ENCODE measurements around the gene ACACB.

Gene ACACB

DNA sequence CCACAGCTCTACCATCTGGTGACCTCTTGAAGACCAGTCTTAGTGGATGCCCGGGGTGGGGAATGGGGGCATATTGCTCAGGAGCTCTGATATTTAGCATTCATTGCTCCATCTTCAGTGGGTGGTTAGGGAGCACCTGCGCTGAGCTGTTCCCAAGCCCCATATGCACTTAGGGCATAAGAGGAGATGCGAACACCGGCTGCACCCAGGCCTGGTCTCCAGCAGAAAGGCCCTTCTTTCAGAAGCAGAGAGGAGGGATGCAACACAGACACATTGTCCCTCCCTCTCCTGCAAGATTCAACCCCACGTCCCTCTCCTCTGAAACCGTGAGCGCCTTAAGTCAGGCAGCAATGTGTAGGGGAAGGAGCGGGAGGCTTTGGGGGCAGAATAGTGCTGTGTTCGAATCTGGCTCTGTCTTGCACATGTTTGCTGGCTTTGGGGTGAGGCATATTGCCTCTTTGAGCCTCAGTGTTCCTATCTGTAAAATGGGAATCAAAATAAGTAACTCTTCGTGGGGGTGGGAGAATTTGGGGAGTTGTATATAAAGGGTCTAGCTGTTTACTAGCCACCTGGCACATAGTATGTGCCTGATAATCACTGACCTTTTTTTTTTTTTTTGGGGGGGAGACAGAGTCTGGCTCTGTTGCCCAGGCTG lies 105.0 kb downstream of the ACACB start:
- DNase-seq, result no peak

DNA sequence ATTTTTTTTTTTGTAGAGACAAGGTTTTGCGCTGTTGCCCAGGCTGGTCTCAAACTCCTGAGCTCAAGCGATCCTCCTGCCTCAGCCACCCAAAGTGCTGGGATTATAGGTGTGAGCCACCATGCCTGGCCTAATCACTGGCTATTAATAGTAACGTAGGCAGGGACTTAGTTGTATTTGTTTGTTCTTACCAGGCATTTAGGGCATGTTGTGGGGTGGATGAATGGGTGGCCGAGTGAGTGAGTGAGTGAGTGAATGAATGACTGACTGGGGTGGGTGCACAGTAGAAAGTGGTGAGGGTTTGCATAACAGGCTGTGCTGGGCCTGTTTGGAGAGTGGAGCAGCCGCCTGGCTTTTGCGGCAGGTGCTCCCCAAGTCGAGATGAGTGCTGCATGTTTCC lies 105.7 kb downstream of the ACACB start:
- no peak for DNase-seq

DNA sequence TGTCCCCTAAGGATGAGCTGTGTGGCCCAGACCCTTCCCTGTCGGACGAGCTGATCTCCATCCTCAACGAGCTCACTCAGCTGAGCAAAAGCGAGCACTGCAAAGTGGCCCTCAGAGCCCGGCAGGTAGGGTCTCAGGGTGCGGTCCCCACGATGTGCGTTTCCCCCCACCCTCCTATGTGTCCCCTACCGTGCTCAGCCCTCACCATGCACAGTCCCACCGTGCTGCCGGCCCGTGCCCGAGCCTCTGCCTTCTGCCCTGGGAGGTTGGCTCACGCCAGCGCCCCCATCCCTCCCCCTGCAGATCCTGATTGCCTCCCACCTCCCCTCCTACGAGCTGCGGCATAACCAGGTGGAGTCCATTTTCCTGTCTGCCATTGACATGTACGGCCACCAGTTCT lies 106.1 kb downstream of the ACACB start:
- DNase-seq, result no peak

DNA sequence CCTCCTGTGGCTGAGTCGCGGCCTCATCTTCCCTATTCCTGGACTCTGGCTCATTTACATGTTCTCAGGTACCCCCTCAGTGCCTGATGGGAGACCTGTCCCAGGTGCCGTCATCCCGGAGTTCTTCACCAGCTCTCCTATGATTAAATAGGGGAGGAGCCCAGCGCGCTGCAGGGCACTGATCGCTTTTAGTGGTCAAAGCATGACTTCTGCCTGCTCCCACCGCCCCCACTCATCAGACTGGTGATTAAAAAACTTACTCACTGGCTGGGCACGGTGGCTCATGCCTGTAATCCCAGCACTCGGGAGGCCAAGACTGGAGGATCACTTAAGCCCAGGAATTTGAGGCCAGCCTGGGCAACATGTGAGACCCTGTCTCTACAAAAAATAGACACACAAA lies 106.8 kb downstream of the ACACB start:
- DNase-seq, result no peak

DNA sequence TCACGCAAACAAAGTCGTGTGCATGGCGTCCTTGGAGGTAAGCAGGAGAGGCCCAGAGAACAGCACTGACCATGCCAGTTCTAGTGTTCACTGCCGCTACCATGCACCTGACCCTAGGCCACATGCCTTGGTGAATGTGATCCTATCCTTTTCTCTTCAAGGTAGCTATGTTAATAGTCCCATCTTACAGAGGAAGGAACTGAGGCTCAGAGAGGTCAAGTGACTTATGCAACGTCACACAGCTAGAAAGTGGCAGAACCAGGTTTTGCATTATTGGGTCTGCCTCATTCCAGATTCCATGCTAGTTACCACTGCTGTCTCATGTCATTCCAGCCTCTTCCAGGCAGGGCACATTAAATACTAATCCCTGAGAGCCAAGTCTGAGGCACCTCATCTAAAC lies 107.5 kb downstream of the ACACB start:
- no peak for DNase-seq

DNA sequence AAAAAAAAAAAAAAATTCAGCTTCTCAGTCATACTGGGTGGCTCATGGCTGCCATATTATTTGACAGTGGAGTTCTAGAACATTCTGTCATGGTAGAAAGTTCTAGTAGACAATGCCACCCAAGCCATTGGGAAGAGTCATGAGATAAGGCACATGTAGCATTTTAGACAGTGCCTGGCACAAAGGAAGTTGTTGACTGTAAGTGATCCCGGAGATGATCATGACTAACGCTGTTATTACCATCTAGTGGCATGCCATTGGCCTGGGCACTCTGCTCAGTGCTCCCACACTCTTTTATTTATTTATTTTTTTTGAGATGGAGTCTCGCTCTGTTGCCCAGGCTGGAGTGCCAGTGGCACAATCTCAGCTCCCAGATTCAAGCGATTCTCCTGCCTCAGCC lies 112.3 kb downstream of the ACACB start:
- no peak for DNase-seq

DNA sequence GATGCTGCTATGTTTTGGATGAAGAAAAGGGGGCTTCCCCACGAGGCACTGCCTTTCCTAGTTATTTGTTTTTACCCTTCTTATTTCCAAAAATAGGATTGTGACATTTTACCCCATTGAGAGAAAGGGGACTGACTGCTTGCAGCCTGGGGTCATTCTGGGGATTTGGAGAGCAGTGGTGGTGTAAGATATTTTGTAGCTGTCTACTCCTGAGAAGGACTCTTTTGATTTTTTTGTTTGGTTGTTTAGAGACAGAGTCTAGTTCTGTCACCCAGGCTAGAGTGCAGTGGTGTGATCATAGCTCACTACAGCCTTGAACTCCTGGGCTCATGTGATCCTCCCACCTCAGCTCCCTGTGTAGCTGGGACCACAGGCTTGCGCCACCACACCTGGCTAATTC lies 113.8 kb downstream of the ACACB start:
- no peak for DNase-seq

DNA sequence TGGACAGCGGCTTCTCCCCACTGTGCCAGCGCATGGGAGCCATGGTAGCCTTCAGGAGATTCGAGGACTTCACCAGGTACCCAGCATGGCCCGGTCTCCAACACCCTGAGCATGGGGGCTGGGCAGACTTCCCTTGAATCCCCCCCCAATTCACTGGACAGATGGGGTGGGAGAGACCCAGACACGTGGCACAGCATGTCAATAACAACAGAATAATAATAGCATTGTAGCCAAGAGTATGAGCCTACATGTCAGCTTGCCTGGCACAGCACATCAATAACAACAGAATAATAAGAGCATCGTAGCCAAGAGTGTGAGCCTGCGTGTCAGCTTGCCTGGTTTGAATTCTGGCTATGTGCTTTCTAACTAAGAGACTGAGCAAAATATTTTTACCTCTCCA lies 116.3 kb downstream of the ACACB start:
- no peak for DNase-seq

DNA sequence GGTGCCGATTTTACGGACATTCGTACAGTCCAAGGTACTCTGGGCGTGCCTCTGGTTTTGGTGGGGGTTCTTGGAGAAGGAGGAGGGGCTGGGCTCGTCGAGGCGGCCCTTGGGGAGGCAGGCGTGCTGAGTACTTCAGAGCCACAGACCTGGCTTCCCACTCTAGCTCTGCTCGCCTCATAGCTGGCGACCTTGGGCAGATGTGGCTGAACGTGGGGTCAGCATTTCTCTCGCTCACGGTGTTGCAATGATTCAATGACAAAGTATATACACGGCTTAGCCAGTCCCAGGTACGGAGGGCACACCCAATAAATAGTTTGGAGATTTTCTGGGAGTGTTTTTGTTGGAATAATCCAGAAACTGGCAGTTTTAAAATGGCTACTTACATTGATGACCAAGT lies 117.6 kb downstream of the ACACB start:
- DNase-seq, result no peak

DNA sequence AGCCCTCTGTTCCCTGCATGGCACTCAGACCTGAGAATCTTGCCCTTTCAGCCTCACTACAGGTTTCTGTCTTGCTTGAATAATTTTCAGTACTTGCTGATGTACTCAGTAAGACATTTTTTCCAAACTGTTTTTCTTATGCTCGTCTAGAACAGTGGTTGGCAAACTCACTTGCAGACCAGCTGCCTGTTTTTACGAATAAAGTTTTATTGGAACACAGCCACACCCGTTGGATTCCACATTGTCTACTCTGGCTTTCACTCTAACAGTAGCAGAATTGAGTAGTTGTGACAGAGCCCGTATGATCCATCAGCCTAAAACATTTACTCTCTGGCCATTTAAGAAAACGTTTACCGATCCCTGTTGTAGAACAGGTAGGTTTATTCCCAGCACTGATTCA lies 119.9 kb downstream of the ACACB start:
- no peak for DNase-seq

DNA sequence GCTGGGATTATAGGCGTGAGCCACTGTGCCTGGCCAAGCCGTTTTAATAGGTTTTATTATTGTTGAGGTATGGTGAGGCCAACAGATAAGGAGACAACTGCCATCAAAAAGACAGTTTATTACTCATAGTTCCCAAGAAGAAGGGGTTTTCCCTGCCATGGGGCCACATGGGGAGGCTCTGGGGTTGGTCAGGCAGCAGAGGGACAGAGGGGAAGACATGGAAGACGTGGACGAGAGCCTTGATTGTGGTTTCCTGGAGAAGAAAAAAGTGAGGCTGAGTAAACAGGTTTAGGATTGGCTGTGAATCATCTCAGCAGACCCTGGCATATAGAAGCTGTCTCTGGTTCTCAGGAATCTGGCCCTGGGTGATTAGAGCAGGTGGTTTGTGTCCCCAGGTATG lies 122.8 kb downstream of the ACACB start:
- no peak for DNase-seq

DNA sequence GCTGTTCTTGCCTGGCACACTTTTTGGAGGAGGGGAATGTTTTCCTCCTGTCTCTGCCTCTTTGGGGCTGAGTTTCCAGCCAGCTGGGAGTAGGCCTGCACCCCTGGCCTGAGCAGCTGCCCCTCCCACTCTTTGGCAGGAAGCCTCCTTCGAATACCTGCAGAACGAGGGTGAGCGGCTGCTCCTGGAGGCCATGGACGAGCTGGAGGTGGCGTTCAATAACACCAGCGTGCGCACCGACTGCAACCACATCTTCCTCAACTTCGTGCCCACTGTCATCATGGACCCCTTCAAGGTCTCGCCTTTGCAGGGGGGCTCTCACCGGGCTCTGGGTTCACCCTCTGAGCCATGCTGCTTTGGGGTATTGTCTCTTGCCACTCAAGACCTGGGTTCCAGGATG lies 123.3 kb downstream of the ACACB start:
- DNase-seq, result no peak

DNA sequence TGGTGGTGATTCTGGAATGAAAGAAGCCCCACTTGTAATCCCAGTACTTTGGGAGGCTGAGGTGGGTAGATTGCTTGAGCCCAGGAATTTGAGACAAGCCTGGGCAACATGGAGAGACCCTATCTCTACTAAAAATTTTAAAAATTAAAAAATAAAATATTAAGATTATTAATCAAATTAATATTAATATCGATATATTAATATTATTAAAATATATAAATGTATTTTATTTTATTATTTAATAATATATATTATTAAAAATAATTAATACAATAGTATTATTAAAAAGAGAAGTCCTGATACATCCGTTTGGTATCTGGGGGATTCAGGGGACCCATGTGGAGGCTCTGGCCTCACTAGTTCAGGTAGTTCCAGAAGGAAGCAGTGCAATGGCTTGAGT lies 124.0 kb downstream of the ACACB start:
- DNase-seq, result no peak

DNA sequence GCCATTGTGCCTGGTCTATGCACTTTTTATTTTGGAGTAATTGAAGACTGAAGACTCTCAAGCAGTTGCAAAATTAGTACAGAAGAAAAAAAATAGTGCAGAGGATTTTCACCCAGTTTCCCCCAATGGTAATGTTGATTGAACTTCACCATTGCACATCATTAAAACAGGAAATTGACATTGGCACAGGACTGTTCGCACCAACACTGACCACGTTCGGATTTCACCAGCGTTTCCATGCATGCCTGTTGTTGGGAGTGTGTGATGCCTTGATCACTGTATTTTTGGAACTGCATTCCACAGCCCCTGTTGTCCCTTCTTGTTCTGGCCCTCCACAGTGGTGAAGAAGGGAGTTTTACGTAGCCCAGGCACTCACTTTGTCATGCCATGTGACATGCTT lies 125.5 kb downstream of the ACACB start:
- no peak for DNase-seq

DNA sequence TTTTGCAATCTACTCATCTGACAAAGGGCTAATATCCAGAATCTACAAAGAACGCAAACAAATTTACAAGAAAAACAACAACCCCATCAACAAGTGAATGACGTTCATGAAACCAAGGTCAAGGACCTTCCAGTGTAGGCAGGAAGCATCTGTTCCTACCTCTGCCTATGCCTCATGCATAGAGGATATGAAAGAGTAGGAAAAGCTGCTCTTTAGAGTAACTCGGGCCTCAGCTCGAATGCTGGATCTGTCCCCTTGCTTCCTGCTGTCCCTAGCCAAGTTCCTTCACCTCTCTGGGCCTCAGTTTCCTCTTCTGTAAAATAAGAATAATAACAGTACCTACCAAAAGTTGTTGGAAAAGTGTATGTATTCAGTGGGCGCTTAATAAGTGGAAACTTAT lies 127.7 kb downstream of the ACACB start:
- no peak for DNase-seq

DNA sequence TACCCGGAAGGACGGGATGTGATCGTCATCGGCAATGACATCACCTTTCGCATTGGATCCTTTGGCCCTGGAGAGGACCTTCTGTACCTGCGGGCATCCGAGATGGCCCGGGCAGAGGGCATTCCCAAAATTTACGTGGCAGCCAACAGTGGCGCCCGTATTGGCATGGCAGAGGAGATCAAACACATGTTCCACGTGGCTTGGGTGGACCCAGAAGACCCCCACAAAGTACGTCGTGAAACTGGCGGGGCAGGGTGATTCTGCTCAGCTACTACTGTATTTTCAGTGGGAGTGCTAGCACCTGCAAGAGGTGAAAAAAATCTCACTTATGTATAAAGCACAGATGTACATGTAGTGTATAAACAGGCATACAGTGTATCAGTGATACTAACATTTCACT lies 129.8 kb downstream of the ACACB start:
- no peak for DNase-seq

DNA sequence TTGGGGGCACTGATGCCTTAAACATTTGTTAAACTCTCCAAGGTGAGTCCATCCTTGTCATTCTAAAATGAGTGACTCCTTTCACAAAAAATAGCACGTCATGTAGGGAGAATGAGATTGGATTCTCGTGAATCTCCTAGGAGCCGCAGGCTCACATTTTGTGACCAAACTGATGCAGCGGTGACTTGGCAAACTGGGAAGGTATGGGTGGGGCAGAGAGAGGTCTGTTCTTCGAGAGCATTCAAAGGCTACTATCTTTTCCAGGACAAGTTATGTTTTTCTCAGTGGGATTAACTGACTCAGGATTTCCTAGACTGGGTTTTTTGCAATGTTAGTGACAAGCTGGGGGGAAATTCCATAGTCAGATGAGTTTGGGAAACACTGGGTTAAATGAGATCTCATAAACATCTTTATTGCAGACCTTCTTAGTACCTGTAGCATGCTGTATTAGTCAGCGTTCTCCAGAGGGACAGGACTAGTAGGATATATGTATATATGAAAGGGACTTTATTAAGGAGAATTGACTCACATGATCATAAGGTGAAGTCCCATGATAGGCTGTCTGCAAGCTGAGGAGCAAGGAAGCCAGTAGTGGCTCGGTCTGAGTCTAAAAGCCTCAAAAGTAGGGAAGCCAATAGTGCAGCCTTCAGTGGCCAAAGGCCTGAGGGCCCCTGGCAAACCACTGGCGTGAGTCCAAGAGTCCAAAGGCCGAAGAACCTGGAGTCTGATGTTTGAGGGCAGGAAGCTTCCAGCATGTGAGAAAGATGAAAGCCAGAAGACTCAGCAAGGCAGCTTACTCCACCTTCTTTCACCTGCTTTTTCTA lies 131.7 kb downstream of the ACACB start:
- DNase-seq, result no peak

DNA sequence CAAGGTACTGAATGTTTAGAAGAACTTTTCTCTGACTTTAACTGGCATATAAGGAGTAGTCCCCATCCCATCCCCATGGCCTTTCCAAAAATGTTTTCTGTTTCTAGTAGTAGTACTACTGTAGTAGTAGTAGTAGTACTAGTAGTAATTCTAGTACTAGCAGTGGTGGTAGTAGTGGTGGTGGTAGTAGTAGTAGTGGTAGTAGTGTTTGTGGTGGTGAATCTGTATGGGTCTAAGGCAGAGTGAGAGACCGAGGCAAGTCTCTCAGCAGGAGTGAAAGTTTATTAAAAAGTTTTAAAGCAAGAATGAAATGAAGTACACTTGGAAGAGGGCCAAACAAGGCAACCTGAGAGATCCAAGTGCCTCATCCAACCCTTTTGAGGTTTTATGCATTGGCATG lies 134.1 kb downstream of the ACACB start:
- no peak for DNase-seq

DNA sequence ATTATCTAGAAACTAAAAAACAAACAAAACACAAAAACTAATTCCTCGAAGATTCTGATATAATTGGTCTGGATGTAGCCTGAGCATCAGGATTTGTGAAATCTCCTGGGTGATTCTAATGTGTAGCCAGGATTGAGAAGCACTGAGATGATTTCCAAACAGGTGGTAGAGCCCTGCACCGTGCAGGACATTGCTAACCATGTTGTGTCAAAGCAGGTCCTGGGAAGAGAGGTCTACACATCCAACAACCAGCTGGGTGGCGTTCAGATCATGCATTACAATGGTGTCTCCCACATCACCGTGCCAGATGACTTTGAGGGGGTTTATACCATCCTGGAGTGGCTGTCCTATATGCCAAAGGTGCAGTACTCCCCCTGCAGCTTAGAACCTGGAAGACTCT lies 136.4 kb downstream of the ACACB start:
- DNase-seq, result no peak

DNA sequence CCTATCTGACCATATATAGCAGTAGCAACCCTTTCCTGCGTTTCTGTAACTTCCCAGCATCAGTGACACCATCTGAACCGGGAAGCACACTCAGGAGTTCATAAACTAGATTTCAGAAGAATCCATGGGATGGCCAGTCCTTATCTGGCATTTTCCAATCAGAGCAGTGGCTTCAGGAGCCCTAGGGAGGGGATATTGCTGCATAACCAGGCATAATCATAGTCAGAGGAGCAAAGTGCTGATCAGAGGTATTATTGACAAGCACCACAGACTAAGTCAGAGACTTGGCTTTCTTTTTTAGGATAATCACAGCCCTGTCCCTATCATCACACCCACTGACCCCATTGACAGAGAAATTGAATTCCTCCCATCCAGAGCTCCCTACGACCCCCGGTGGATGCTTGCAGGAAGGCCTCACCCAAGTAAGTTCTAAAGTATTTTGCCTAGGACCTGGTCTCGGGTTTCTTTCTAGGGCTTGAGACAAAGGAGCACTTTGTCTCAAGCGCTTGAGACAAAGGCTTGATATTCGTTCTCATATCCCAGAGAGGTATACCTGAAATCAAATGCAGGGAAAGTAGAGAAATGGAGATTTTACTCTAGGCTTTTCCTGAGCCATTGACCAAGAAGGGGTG lies 137.6 kb downstream of the ACACB start:
- DNase-seq, result no peak

DNA sequence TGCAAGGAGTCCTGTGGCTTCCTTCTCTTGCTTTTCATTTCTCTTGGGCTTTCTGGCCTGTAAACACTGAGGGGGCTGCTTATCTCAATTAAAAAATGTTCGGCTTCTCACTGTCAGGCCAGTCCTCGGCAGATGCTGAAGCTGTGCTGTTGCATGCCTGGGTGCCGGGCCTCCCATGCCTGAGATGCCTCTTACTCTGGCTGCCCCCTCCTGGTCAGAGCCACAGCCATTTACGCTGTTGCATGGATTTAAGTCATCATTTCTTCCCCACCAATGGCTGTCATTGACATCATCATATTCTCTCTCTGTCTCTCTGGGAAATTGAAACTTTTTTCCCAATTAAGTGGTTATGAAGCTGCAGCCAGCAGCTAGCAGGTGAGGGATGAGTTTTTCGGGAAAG lies 139.0 kb downstream of the ACACB start:
- no peak for DNase-seq

DNA sequence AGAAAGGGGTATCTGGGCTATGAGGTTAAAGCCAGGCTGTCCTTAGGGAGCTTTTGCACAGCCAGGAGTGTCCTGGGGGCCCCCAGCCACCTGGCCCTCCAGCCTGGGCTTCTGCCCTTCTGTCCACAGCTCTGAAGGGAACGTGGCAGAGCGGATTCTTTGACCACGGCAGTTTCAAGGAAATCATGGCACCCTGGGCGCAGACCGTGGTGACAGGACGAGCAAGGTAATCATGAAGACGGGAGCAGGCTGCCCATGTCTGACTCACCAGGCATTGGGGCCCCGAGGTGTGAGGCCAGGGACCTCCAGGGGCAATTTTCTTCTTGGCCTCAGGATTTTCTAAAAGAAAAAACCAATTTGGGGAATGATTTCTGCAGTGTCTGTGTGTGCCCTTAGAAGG lies 139.6 kb downstream of the ACACB start:
- no peak for DNase-seq

DNA sequence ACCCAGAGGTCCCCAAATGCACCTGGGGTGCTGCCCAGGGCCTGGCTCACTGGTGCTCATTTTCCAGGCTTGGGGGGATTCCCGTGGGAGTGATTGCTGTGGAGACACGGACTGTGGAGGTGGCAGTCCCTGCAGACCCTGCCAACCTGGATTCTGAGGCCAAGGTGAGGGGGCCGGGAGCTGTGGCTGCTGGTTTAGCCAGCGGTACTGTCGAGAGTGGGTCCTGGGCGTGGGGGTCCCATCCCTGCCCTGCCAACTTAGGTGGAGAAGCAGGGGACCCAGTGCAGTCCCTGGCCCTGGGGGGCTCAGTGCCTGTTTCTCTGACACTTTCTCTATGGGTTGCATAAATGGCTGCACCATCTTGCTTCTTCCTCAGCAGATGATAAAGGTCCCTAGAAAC lies 141.8 kb downstream of the ACACB start:
- no peak for DNase-seq
